Stimulated activated CD8-positive, alpha-beta memory T cell treated with anti-CD3 and anti-CD28 coated beads, Interleukin-4, amount 100 ng/mL, for 24 hours (primary cell): ENCODE results near the gene MYO1H.
A peak's percentile ranks its signal among the peaks of the same experiment; 100 is the strongest.
"Not testable (repeated sequence)": the region's sequence is repeated elsewhere in the genome, so short reads cannot be mapped to it uniquely, and the experiment has no call there.

ENCODE experiments used
- DNase-seq: peaks from one replicate; pipeline ENCODE4 v3.0.0-alpha.2; 2020; ENCODE audit warnings: low read depth

Gene MYO1H

DNA sequence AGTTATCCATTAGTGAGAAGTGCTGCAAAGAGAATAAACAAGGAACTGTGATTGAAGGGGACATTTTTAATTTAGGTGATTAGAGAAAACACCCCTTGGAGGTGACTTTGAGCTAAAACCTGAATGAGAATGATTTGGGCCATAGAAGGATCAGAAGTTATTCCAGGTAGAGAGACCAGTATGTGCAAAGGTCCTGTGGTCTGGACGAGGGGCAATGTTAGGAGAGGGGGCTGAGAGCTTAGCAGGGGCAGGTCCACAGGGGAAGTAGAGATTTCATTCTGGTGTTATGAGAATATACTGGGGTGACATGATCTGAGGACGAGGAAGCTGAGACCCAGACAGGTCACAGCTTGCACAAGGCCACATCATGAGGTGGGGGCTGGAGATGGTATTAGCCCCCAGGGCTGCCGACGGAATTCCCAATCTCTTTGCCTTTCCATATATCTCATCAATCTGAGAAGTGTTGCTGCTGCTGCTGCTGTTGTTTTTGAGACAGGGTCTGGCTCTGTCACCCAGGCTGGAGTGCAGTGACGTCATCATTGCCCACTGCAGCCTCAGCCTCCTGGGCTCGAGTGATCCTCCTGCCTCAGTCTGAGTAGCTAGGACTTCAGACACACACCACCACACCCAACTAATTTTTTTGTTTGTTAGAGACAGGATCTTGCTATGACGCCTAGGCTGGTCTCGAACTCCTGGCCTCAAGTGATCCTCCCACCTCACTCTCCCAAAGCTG is 73.8 kb downstream of the MYO1H start:
- DNase-seq = no peak

DNA sequence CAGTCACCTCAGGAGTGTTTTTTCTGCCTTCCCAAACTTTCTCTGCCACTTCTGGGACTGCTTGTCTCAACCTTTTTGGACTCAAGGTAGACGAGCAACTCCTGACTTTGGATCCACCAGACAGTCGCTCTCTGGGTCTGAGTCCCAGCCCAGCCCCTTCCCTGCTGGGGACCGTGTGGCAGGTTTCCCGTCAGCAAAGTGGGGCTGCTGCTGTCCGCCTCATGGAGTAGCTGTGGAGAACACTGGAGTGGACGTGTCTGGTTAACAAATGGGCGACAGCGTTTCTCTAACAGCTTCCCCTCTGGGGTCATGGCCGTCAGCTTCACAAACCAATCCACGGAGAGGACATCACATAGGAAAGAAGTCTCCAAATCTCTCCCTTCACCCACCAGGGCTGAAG is 74.6 kb downstream of the MYO1H start:
- DNase-seq = no peak

GRCh38 chr12:109423392-109423791 is 75.7 kb downstream of the MYO1H start:
- no peak for DNase-seq

- DNase-seq = peak; percentile 59
Measured at GRCh38 chr12:109428037-109428629, 80.4 kb downstream of the MYO1H start.

GRCh38 chr12:109428804-109429203 is 81.1 kb downstream of the MYO1H start:
- not testable (repeated sequence) for DNase-seq

DNA sequence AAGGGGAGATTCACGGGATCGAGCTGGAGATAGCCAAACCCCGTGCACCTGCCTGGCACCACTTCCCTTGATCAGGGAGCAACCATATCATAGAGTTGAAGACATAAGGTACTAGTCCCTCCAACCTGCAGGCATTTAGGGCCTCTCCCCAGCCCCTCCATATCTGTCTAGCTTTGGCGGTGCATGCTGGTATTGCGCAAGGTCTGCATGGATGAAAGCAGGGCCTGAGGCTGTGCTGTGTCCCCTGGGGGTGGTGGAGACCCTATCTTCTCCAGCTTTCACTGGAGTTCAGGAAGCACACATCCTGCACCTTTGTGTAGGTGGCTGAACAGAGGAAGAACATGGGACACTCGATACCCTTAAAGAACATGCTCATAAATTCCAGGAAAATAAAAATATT is 82.5 kb downstream of the MYO1H start:
- no peak for DNase-seq

DNA sequence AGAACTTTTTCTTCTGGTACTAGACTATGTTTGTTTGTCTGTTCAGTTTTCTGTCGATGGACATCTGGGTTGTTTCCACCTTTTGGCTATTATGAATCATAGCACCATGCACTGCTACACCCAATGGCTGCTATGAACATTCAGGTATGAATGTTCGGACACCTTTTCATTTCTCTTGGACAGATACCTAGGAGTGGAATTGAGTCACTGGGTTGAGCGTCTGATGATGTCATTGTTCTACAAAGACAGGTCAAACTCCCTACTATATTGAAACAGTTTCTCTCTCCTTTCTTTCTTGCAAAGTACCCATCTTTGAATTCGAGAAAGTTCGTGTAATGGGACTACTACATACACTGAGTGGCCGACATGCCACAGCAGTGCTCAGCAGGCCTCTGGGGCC is 84.7 kb downstream of the MYO1H start:
- no peak for DNase-seq

GRCh38 chr12:109432842-109433304 is 85.2 kb downstream of the MYO1H start:
- peak; percentile 66 for DNase-seq

DNA sequence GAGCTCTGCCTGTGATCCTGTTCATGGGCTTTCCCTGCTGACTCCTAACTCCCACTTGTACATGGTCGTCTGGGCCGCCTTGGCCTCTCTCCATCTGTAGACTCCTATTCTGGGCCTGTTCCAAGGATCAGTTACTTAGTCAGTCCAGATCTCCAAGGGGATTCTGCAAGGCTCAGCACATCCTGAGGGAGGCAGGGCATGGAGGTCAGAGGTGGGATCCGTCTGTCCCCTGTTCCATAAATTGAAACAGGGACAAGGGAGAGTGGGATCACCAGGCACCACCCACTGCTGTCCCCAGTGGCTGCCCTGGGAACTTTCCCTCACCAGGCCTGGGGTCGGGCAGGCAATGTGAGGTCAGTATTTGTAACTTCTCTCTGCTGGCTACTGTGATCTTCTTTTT is 85.9 kb downstream of the MYO1H start:
- DNase-seq = no peak

GRCh38 chr12:109434582-109434981 is 86.9 kb downstream of the MYO1H start:
- no peak for DNase-seq

GRCh38 chr12:109435428-109436187 is 87.9 kb downstream of the MYO1H start:
- DNase-seq = no peak

- DNase-seq = no peak
Measured at GRCh38 chr12:109436188-109436560, 88.5 kb downstream of the MYO1H start.

DNA sequence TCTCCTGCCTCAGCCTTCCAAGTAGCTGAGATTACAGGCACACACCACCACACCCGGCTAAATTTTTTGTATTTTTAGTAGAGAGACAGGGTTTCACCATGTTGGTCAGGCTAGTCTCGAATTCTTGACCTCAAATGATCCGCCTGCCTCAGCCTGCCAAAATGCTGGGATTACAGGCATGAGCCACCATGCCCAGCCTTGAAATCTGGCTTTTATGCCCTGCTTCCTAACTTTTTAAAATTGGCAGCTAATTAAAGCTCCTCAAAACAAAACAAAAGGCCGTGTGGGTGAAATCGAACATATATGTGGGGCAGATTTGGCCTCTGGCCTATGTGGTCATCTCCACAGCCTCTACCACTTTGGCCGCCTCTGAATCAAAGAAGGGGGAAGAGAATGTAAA is 91.5 kb downstream of the MYO1H start:
- no peak for DNase-seq

- DNase-seq = not testable (repeated sequence)
Measured at GRCh38 chr12:109439951-109440350, 92.3 kb downstream of the MYO1H start.

DNA sequence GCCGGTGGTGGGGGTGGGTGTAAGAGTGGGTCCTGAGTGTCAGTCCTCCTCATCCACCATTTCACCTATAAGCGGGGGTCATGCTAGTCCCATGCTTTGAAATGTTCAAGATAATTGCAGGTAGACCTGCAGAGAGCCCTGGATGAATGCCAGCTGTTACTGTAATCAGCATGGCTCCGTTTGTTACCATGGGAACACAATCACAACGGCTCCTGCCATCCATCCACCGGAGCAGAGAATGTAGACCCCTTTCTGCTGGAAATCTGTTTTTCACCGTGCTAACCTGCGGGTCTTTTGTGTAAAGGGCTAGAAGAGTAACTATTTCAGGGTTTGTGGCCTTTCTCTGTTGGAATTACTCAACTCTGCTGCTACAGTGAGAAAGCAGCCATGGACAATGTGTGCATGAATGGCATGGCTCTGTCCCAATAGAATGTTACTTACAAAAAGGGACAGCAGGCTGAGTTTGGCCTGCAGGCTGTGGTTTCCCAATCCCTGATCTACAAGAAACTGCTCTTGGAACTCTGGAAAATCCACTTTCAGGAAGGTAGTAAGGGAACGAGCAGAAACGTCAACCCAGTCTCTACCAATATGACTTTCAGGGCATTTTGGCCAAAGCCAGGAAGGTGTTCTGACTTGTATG is 93.3 kb downstream of the MYO1H start:
- DNase-seq = no peak

- DNase-seq = no peak
Measured at GRCh38 chr12:109443794-109444193, 96.1 kb downstream of the MYO1H start.

- no peak for DNase-seq
Measured at GRCh38 chr12:109444259-109444658, 96.6 kb downstream of the MYO1H start.

DNA sequence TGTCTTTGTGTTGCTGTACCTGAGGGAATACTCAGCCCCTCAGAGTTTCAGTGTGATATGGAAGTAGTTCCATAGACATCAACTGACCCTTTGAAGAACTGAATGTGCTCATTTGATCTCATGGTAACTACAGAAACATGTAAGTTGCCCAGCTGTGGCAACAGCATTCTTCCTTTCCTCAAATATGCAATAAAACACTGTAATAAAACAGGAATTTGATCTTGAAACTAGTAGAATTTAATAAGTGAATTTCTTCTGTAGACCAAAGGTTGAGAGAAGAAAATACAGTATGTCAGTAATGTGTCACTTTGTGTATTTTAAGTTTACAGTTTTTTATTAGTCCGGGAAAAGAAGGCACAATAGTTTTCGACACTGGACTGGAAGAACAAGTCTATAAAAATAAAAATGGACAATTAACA is 97.5 kb downstream of the MYO1H start:
- DNase-seq = no peak

DNA sequence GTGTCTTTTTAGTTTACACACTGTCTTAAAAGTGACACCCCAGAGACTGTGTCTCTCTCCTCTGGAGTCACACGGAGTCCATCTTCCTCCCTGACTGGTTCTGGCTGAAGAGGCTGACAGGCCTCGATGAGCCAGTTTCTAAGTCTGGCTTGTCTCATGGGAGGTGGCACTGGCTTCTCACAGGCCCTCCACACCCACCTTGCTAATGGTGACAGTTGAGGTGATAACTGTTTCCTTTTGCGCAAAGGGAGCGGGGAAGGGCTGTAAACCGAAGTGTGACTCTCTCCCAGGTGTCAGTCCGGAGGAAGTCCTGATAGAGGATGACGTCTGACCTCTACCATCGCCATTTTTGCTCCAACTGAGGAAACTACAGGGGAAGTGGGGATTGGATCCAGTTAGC is 99.2 kb downstream of the MYO1H start:
- no peak for DNase-seq

- no peak for DNase-seq
Measured at GRCh38 chr12:109447482-109447881, 99.8 kb downstream of the MYO1H start.

GRCh38 chr12:109448272-109448671 is 100.6 kb downstream of the MYO1H start:
- DNase-seq = no peak

- DNase-seq = no peak
Measured at GRCh38 chr12:109448707-109449390, 101.1 kb downstream of the MYO1H start.
